22Rv1 (cell line): ENCODE data around the gene EAF1.
"Not testable (repeated sequence)": the region's sequence is repeated elsewhere in the genome, so short reads cannot be mapped to it uniquely, and the experiment has no call there.

Experiments used
- H3K27ac ChIP-seq: fragments of 450-650 bp; 2 replicates; pipeline ENCODE4 v1.5.1; 2017
- ZFX ChIP-seq: fragments of 450-650 bp; IDR thresholded peaks from 2 replicates; pipeline ENCODE4 v1.6.1; 2017; ENCODE audit warnings: antibody characterized with exemption, borderline replicate concordance
- TF ChIP-seq, protein P1 (sequence below): fragments of 450-650 bp; IDR thresholded peaks from 2 replicates; pipeline ENCODE4 v1.5.1; 2017; ENCODE audit warnings: mild to moderate bottlenecking

The EAF1 gene

DNA sequence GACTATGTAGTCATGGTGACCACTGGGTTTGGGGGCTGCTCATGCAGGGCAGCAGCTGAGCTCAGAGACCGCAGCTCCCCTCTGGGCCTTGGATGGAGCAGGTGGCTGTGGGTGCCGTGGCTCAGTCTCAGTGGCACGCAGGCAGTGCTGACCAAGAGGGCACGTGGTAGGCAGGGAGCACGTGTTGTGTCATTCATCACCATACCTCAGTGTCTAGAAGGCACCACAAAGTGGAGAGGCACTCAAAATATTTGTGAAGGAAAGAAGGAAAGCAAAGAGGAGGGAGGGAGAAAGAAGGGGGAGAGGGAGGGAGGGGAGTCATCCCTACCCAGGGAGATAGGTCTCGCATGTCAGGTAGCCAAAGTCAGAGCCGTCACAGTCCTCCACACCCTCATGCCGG, 26.1 kb downstream of the EAF1 start:
- no peak for TF ChIP-seq ZFX
- TF ChIP-seq, protein P1, sequence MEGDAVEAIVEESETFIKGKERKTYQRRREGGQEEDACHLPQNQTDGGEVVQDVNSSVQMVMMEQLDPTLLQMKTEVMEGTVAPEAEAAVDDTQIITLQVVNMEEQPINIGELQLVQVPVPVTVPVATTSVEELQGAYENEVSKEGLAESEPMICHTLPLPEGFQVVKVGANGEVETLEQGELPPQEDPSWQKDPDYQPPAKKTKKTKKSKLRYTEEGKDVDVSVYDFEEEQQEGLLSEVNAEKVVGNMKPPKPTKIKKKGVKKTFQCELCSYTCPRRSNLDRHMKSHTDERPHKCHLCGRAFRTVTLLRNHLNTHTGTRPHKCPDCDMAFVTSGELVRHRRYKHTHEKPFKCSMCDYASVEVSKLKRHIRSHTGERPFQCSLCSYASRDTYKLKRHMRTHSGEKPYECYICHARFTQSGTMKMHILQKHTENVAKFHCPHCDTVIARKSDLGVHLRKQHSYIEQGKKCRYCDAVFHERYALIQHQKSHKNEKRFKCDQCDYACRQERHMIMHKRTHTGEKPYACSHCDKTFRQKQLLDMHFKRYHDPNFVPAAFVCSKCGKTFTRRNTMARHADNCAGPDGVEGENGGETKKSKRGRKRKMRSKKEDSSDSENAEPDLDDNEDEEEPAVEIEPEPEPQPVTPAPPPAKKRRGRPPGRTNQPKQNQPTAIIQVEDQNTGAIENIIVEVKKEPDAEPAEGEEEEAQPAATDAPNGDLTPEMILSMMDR: no peak
- H3K27ac ChIP-seq: no peak overlapping the region

- H3K27ac ChIP-seq: no peak overlapping the region
- no peak for TF ChIP-seq ZFX
- TF ChIP-seq, protein P1: no peak
Observed at GRCh38 chr3:15453991-15454625, 26.7 kb downstream of the EAF1 start.

- no peak overlapping the region for H3K27ac ChIP-seq
Observed at GRCh38 chr3:15454965-15455364, 27.6 kb downstream of the EAF1 start.

GRCh38 chr3:15455756-15456155, 28.4 kb downstream of the EAF1 start:
- TF ChIP-seq ZFX: no peak
- TF ChIP-seq, protein P1: no peak
- no peak overlapping the region for H3K27ac ChIP-seq

More at GRCh38 chr3:15454965-15455364, 27.6 kb downstream of the EAF1 start:
- TF ChIP-seq, protein P1: no peak
- no peak for TF ChIP-seq ZFX

GRCh38 chr3:15456321-15456720, 28.9 kb downstream of the EAF1 start:
- TF ChIP-seq ZFX: no peak
- TF ChIP-seq, protein P1: no peak
- H3K27ac ChIP-seq: no peak overlapping the region

GRCh38 chr3:15456915-15457314, 29.5 kb downstream of the EAF1 start:
- not testable (repeated sequence) for H3K27ac ChIP-seq

DNA sequence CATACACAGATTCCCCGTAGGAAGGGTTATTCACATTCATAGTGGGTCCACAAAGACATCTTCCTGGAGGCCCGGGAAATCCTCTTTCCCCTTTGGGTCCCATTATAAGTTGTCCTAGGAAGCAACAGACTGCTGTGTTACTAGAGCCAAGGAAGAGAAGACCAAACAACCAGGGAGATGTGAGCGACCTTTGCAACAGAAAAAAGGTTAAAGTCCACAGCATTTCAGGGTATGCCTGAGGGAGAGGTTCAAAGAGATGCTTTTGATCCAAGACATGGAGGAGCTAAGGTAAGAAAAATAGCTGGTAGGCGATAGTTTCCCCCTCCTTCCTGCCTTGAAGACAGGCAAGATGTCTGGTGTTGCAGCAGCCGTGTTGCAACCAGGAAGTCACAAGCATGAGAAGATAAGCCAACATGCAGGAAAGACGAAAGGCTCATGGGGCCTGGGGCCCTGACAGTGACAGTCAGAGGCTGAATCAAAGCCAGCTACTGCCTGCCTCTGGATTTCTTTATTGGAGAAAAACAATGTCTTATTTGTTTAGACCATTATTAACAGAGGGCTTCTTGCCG, 30.9 kb downstream of the EAF1 start:
- no peak for TF ChIP-seq ZFX
- TF ChIP-seq, protein P1: no peak
- no peak overlapping the region for H3K27ac ChIP-seq
